GM12891 (cell line): Measurements from ENCODE around the gene PTPRS.

Experiments
- PAX5 ChIP-seq: IDR thresholded peaks from 2 replicates; pipeline ENCODE4 v1.6.1; 2011; ENCODE audit warnings: low read length, moderate library complexity, mild to moderate bottlenecking; ENCODE audit not compliant: insufficient read depth, severe bottlenecking
- POLR2A ChIP-seq: IDR thresholded peaks from 2 replicates; pipeline ENCODE4 v1.6.1; 2011; ENCODE audit warnings: low read depth, low read length, control low read depth
- POLR2AphosphoS5 ChIP-seq: IDR thresholded peaks from 2 replicates; pipeline ENCODE4 v1.6.1; 2011; ENCODE audit warnings: low read depth, low read length, control low read depth
- POU2F2 ChIP-seq: IDR thresholded peaks from 2 replicates; pipeline ENCODE4 v1.6.1; 2011; ENCODE audit warnings: low read depth, mild to moderate bottlenecking, control low read depth, low read length, moderate library complexity
- SPI1 ChIP-seq: IDR thresholded peaks from 2 replicates; pipeline ENCODE4 v1.6.1; 2011; ENCODE audit warnings: low read depth, low read length, control low read depth
- TAF1 ChIP-seq: IDR thresholded peaks from 2 replicates; pipeline ENCODE4 v1.6.1; 2011; ENCODE audit warnings: low read depth, low read length, control low read depth

GRCh38 chr19:5305163-5305562 is 35.4 kb downstream of the PTPRS start:
- TF ChIP-seq POLR2AphosphoS5 = no peak
- TF ChIP-seq POLR2A = no peak
- no peak for TF ChIP-seq TAF1
- no peak for TF ChIP-seq SPI1
- TF ChIP-seq PAX5 = no peak
- TF ChIP-seq POU2F2 = no peak
